Mesenchymal stem cell (in vitro differentiated cells and primary cell): ENCODE results near the gene LPP.
A peak's percentile ranks its signal among the peaks of the same experiment; 100 is the strongest.

Source experiments
- DNase-seq: peaks from one replicate; pipeline ENCODE4 v3.0.0-alpha.2; 2013
- H2AFZ ChIP-seq: one replicate; pipeline ENCODE4 v1.6.1; 2013; ENCODE audit warnings: low read depth, mild to moderate bottlenecking, control low read depth, inconsistent platforms, low read length, moderate library complexity
- H2AK5ac ChIP-seq: 2 replicates; pipeline ENCODE4 v1.6.1; 2013; ENCODE audit warnings: low read length, moderate library complexity, mild to moderate bottlenecking, inconsistent platforms; ENCODE audit not compliant: severe bottlenecking
- H2BK120ac ChIP-seq: one replicate; pipeline ENCODE4 v1.6.1; 2013; ENCODE audit warnings: low read depth, mild to moderate bottlenecking, inconsistent platforms, low read length, moderate library complexity
- H2BK12ac ChIP-seq, 2 experiments: one replicate each; pipeline ENCODE4 v1.6.1; 2013; ENCODE audit warnings: inconsistent platforms in 2 of 2, low read length in 2 of 2, mild to moderate bottlenecking in 2 of 2, moderate library complexity in 2 of 2, control low read depth in 1 of 2
- H2BK15ac ChIP-seq: one replicate; pipeline ENCODE4 v1.6.1; 2013; ENCODE audit warnings: mild to moderate bottlenecking, low read depth, inconsistent platforms; ENCODE audit not compliant: poor library complexity, severe bottlenecking
- H2BK5ac ChIP-seq: 2 replicates; pipeline ENCODE4 v1.6.1; 2013; ENCODE audit warnings: low read depth, mild to moderate bottlenecking, low read length, control low read depth, inconsistent platforms; ENCODE audit not compliant: poor library complexity, severe bottlenecking
- H3K14ac ChIP-seq, 2 experiments: one replicate each; pipeline ENCODE4 v1.6.1; 2013; ENCODE audit warnings: inconsistent platforms in 2 of 2, low read length in 2 of 2, control low read depth in 1 of 2, mild to moderate bottlenecking in 1 of 2, moderate library complexity in 1 of 2
- H3K18ac ChIP-seq, 2 experiments: one replicate each; pipeline ENCODE4 v1.6.1; 2013; ENCODE audit warnings: inconsistent platforms in 2 of 2, low read length in 2 of 2, control low read depth in 1 of 2, low read depth in 1 of 2, mild to moderate bottlenecking in 1 of 2
- H3K23ac ChIP-seq, 2 experiments: one replicate each; pipeline ENCODE4 v1.6.1; 2013; ENCODE audit warnings: inconsistent platforms in 2 of 2, low read length in 2 of 2, mild to moderate bottlenecking in 2 of 2, moderate library complexity in 2 of 2, control low read depth in 1 of 2
- H3K27ac ChIP-seq: 2 replicates; pipeline ENCODE4 v1.5.1; 2013; ENCODE audit warnings: mild to moderate bottlenecking, moderate library complexity, low read length, control low read depth, inconsistent platforms; ENCODE audit not compliant: poor library complexity, severe bottlenecking
- H3K27me3 ChIP-seq, 2 experiments: 2 replicates each; pipeline versions ENCODE4 v1.6.1 to v1.7.0; 2013; ENCODE audit warnings: low read length in 2 of 2, mild to moderate bottlenecking in 2 of 2, moderate library complexity in 2 of 2, control low read depth in 1 of 2, inconsistent platforms in 1 of 2; ENCODE audit not compliant: control insufficient read depth in 1 of 2, insufficient read depth in 1 of 2
- H3K36me3 ChIP-seq, 2 experiments: 2 replicates each; pipeline versions ENCODE4 v1.6.1 to v1.7.0; 2013; ENCODE audit warnings: low read length in 2 of 2, control low read depth in 1 of 2, inconsistent platforms in 1 of 2, low read depth in 1 of 2, mild to moderate bottlenecking in 1 of 2; ENCODE audit not compliant: insufficient read depth in 2 of 2, control insufficient read depth in 1 of 2
- H3K4ac ChIP-seq, 2 experiments: one replicate each; pipeline ENCODE4 v1.6.1; 2013; ENCODE audit warnings: inconsistent platforms in 2 of 2, low read length in 2 of 2, mild to moderate bottlenecking in 2 of 2, moderate library complexity in 2 of 2, control low read depth in 1 of 2, low read depth in 1 of 2
- H3K4me1 ChIP-seq: 2 replicates; pipeline ENCODE4 v1.6.1; 2013; ENCODE audit warnings: low read depth, low read length, control low read depth; ENCODE audit not compliant: control insufficient read depth, insufficient read depth
- H3K4me2 ChIP-seq: 2 replicates; pipeline ENCODE4 v1.6.1; 2013; ENCODE audit warnings: low read length, mild to moderate bottlenecking, inconsistent platforms; ENCODE audit not compliant: poor library complexity, severe bottlenecking
- H3K4me3 ChIP-seq, 2 experiments: 2 replicates each; pipeline versions ENCODE4 v1.5.1 to v1.7.0; 2013; ENCODE audit warnings: low read length in 2 of 2, mild to moderate bottlenecking in 2 of 2, control low read depth in 1 of 2, low read depth in 1 of 2; ENCODE audit not compliant: insufficient read depth in 1 of 2
- H3K79me1 ChIP-seq: replicated peaks from 2 replicates; pipeline ENCODE4 v1.6.1; 2013; ENCODE audit warnings: mild to moderate bottlenecking, control low read depth, low read length, inconsistent platforms; ENCODE audit not compliant: poor library complexity, severe bottlenecking
- H3K9ac ChIP-seq: 2 replicates; pipeline ENCODE4 v1.7.0; 2013; ENCODE audit warnings: mild to moderate bottlenecking, low read length, moderate library complexity
- H3K9me3 ChIP-seq: 2 replicates; pipeline ENCODE4 v1.7.0; 2013; ENCODE audit warnings: mild to moderate bottlenecking, low read length; ENCODE audit not compliant: control insufficient read depth
- H4K8ac ChIP-seq: one replicate; pipeline ENCODE4 v1.6.1; 2013; ENCODE audit warnings: inconsistent platforms, mild to moderate bottlenecking, low read length, moderate library complexity
- H4K91ac ChIP-seq: one replicate; pipeline ENCODE4 v1.6.1; 2013; ENCODE audit warnings: mild to moderate bottlenecking, low read length, inconsistent platforms
- WGBS: methylation state at CpG from one replicate; pipeline ENCODE4 v1.1.7; 2013; ENCODE audit warnings: mixed read lengths; 5-methylcytosine and 5-hydroxymethylcytosine counted together

The LPP gene

DNA sequence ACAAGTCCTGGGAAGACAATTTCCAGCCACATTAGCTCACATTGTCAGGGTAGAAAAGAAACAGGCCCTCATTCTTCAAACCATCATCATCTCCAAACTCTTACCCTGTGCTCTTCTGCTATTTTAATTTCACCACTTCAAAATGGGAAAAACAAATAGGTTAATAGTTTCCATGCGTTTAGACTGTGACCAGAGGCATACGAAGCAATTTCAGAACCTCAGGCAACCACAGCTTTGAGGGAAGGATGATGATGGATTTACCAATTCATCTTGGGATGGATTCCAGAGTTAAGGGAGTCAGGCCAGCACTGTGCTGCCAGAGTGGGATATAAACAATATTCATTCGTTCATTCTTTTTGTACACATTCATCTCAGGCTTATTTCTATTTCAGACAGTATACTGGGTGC is 710.0 kb downstream of the LPP start:
- no peak overlapping the region for H3K14ac ChIP-seq
- no peaks in the 10 kb centered on the region for H3K4me1 ChIP-seq
- WGBS = 35% methylated on average over 2 of the region's 3 CpGs
- no peak overlapping the region for H3K18ac ChIP-seq
- peaks cover 8% of the 10 kb centered on the region for H3K79me1 ChIP-seq
- no peak overlapping the region for H4K91ac ChIP-seq
- H3K4me3 ChIP-seq = no peak overlapping the region
- peak; percentile 86 for DNase-seq
- H3K4ac ChIP-seq = no peak overlapping the region
- H2AK5ac ChIP-seq = no peak overlapping the region
- no peak overlapping the region for H3K23ac ChIP-seq
- H3K4me2 ChIP-seq = no peak overlapping the region
- H2BK15ac ChIP-seq = no peak overlapping the region
- no peak overlapping the region for H2BK12ac ChIP-seq
- no peak overlapping the region for H2BK5ac ChIP-seq
- no peaks in the 10 kb centered on the region for H3K27me3 ChIP-seq
- no peaks in the 10 kb centered on the region for H3K9me3 ChIP-seq
- H4K8ac ChIP-seq = no peak overlapping the region
- peaks cover 5 to 22% of the 10 kb centered on the region in 2 experiments for H3K36me3 ChIP-seq
- H2AFZ ChIP-seq = no peak overlapping the region
- H3K9ac ChIP-seq = peak overlapping the region; percentile 17
- H2BK120ac ChIP-seq = no peak overlapping the region
- no peak overlapping the region for H3K27ac ChIP-seq

DNA sequence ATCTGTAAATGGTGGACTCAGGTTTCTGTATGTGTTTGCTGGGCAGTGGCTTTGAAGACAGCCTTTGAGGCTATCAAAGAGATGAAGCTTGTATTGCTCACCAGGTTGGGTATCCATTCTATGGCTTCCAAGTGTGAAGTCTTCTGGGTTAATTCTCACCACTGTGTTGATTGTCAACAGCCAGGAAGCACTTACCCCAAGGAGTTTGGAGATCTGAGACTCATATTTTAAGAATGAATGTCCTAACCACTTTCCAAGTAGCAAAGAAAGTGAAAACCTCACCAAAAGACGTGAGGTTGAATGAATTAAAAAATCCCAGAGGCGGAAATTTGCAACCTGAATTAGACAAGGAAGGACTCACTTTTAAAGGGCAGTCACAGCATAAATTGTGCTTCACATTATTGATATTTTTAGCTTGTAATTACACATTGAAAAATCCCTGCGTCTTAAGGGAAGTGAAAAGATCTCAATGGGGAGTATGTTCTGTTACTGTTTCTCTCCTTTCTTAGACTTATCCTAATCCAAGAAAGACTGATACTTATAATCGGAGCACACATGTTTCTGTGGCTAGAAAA is 713.8 kb downstream of the LPP start:
- no peak overlapping the region for H2BK5ac ChIP-seq
- no peak overlapping the region for H2BK12ac ChIP-seq
- H3K4me3 ChIP-seq = no peak overlapping the region
- H3K9me3 ChIP-seq = no peaks in the 10 kb centered on the region
- H3K9ac ChIP-seq = no peak overlapping the region
- no peaks in the 10 kb centered on the region for H3K4me1 ChIP-seq
- no peak overlapping the region for H2AK5ac ChIP-seq
- no peak overlapping the region for H2BK15ac ChIP-seq
- no peak overlapping the region for H4K8ac ChIP-seq
- DNase-seq = no peak
- H4K91ac ChIP-seq = no peak overlapping the region
- H3K27ac ChIP-seq = no peak overlapping the region
- 75% methylated on average over 1 of the region's 4 CpGs for WGBS
- H3K79me1 ChIP-seq = peaks cover 11% of the 10 kb centered on the region
- no peak overlapping the region for H3K4ac ChIP-seq
- no peak overlapping the region for H2BK120ac ChIP-seq
- H3K18ac ChIP-seq = no peak overlapping the region
- H3K27me3 ChIP-seq = no peaks in the 10 kb centered on the region
- no peak overlapping the region for H3K4me2 ChIP-seq
- H2AFZ ChIP-seq = no peak overlapping the region
- peaks cover 11 to 32% of the 10 kb centered on the region in 2 experiments for H3K36me3 ChIP-seq
- no peak overlapping the region for H3K23ac ChIP-seq
- no peak overlapping the region for H3K14ac ChIP-seq

DNA sequence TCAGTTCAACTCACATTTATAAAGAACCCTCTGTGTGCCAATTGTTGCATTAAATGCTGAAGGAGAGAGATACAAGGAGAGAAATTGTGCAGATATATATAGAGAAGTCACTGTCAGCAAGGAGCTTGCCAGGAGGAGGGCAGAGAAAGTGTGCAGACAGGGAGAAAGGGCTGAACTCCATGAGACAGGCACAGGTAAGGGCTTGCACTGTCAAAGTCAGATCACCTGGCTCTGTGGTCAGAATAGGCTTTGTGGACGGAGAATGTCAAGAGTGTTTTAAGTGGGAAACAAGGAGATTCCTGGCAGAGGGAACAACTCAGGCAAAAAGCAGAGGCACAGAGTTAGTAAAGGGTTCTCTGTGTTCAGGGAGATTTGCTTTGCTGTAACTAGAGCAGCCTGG is 714.8 kb downstream of the LPP start:
- no peak overlapping the region for H2AK5ac ChIP-seq
- no peak overlapping the region for H3K23ac ChIP-seq
- H2AFZ ChIP-seq = no peak overlapping the region
- H2BK15ac ChIP-seq = no peak overlapping the region
- H3K79me1 ChIP-seq = peaks cover 13% of the 10 kb centered on the region
- H4K91ac ChIP-seq = no peak overlapping the region
- H4K8ac ChIP-seq = no peak overlapping the region
- H3K4me3 ChIP-seq = no peak overlapping the region
- no peak overlapping the region for H3K14ac ChIP-seq
- WGBS = 97% methylated on average over 1 of the region's 1 CpG
- no peaks in the 10 kb centered on the region for H3K9me3 ChIP-seq
- DNase-seq = no peak
- H3K9ac ChIP-seq = no peak overlapping the region
- H3K27ac ChIP-seq = no peak overlapping the region
- H2BK5ac ChIP-seq = no peak overlapping the region
- H3K4me2 ChIP-seq = no peak overlapping the region
- no peak overlapping the region for H2BK120ac ChIP-seq
- H2BK12ac ChIP-seq = no peak overlapping the region
- H3K36me3 ChIP-seq = peaks cover 14 to 42% of the 10 kb centered on the region in 2 experiments
- H3K4me1 ChIP-seq = no peaks in the 10 kb centered on the region
- no peak overlapping the region for H3K18ac ChIP-seq
- no peak overlapping the region for H3K4ac ChIP-seq
- no peaks in the 10 kb centered on the region for H3K27me3 ChIP-seq

DNA sequence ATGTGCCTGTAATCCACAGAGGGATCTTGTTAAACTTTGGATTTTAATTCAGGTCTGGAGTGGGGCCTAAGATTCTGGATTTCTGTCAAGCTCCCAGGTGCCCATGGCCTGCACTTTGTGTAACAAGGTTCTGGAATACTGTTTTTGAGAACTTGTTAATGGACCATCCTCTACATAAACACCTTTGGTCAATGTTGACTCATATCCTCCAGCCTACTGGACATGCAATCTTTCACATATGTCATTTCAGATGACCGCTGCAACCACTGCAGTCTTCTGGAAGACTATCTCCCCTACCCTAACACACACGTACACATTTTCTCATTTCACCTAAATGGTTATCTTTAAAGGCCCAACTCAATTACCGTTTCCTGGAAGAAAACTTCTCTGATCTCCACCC is 715.7 kb downstream of the LPP start:
- Histone ChIP-seq H3K23ac (no peak overlapping the region), H3K4me1 (no peaks in the 10 kb centered on the region), H2AFZ (no peak overlapping the region), H4K8ac (no peak overlapping the region), H3K4me2 (no peak overlapping the region), H3K9ac (no peak overlapping the region), H2BK15ac (no peak overlapping the region), H3K36me3 (peaks cover 17 to 50% of the 10 kb centered on the region in 2 experiments), H3K18ac (no peak overlapping the region), H3K4me3 (no peak overlapping the region), H4K91ac (no peak overlapping the region), H3K27ac (no peak overlapping the region), H3K27me3 (no peaks in the 10 kb centered on the region), H3K9me3 (no peaks in the 10 kb centered on the region), H2AK5ac (no peak overlapping the region), H2BK120ac (no peak overlapping the region), H3K4ac (no peak overlapping the region), H3K14ac (no peak overlapping the region), H3K79me1 (peaks cover 13% of the 10 kb centered on the region), H2BK5ac (no peak overlapping the region), H2BK12ac (no peak overlapping the region)
- 87% methylated on average over 3 of the region's 3 CpGs for WGBS
- DNase-seq = peak; percentile 43
